ENCODE results near the gene CLPTM1. TPM values are rescaled to one million over a fixed set of nuclear protein-coding genes. Genes with fewer than 3 reads are reported as not detected.

CLPTM1 gene
- total and polyA plus RNA-seq, 2 donors from 2014 or later: 107 to 142 TPM

GRCh38 chr19:45001087-45001739 lies 46.0 kb downstream of the CLPTM1 start, which contains the start of gene RELB:
Gene RELB, plus strand, starts transcription at chr19:45001464. Its CDS starts 116 bp downstream, at chr19:45001580.
- H3K9ac ChIP-seq (ENCODE audit: low read length in 3 of 3): peak within 1 kb of the TSS in 2 of 3 donors; percentile 60 to 91

GRCh38 chr19:45003485-45003884 lies 48.3 kb downstream of the CLPTM1 start:
- no peak for TF ChIP-seq CTCF (IDR thresholded peaks at IDR 0.05; ENCODE audit: borderline replicate concordance, extremely low read depth, insufficient read depth)
- no peaks in the 10 kb centered on the region for H3K9me3 ChIP-seq (ENCODE audit: control insufficient read depth in 2 of 3, insufficient read depth in 1 of 3, low read length in 3 of 3)
- intact Hi-C loops (cut with DNase I): no loop called here
- H3K36me3 ChIP-seq (ENCODE audit: control insufficient read depth in 2 of 3, insufficient read depth in 3 of 3, low read length in 3 of 3): no peaks in the 10 kb centered on the region
- peaks cover 0 to 5% (median 4%) of the 10 kb centered on the region in 3 donors for H3K4me1 ChIP-seq (ENCODE audit: control insufficient read depth in 2 of 3, insufficient read depth in 2 of 3, low read depth in 1 of 3, low read length in 3 of 3)
- H3K27ac ChIP-seq (ENCODE audit: low read depth in 2 of 2, low read length in 2 of 2): no peak overlapping the region
- FAIRE-seq (no peak), DNase-seq (no peak)
- no peak overlapping the region for H3K9ac ChIP-seq (ENCODE audit: low read length in 3 of 3)
- no peak overlapping the region for H3K4me3 ChIP-seq (ENCODE audit: low read length in 3 of 3)
- no peaks in the 10 kb centered on the region for H3K27me3 ChIP-seq (ENCODE audit: control insufficient read depth, insufficient read depth, low read length)

More at GRCh38 chr19:45001087-45001739, 46.0 kb downstream of the CLPTM1 start, which contains the start of gene RELB:
- H3K9me3 ChIP-seq (ENCODE audit: control insufficient read depth in 2 of 3, insufficient read depth in 1 of 3, low read length in 3 of 3): no peaks in the 10 kb centered on the region
- no peaks in the 10 kb centered on the region for H3K27me3 ChIP-seq (ENCODE audit: control insufficient read depth, insufficient read depth, low read length)
- no peak for TF ChIP-seq CTCF (IDR thresholded peaks at IDR 0.05; ENCODE audit: borderline replicate concordance, extremely low read depth, insufficient read depth)
- no peak for FAIRE-seq
- intact Hi-C loops (cut with DNase I): no loop called here
- DNase-seq: peak; percentile 92 to 98 (median 95)
- H3K36me3 ChIP-seq (ENCODE audit: control insufficient read depth in 2 of 3, insufficient read depth in 3 of 3, low read length in 3 of 3): no peaks in the 10 kb centered on the region
- peaks cover 0 to 5% (median 4%) of the 10 kb centered on the region in 3 donors for H3K4me1 ChIP-seq (ENCODE audit: control insufficient read depth in 2 of 3, insufficient read depth in 2 of 3, low read depth in 1 of 3, low read length in 3 of 3)
- peak within 1 kb of the TSS; percentile 62 to 72 (median 68) for H3K4me3 ChIP-seq (ENCODE audit: low read length in 3 of 3)
- H3K27ac ChIP-seq (ENCODE audit: low read depth in 2 of 2, low read length in 2 of 2): peak within 1 kb of the TSS; percentile 98 to 99

GRCh38 chr19:45005787-45006186 lies 50.6 kb downstream of the CLPTM1 start:
- peaks cover 0 to 5% (median 4%) of the 10 kb centered on the region in 3 donors for H3K4me1 ChIP-seq (ENCODE audit: control insufficient read depth in 2 of 3, insufficient read depth in 2 of 3, low read depth in 1 of 3, low read length in 3 of 3)
- no peak overlapping the region for H3K9ac ChIP-seq (ENCODE audit: low read length in 3 of 3)
- TF ChIP-seq CTCF (IDR thresholded peaks at IDR 0.05; ENCODE audit: borderline replicate concordance, extremely low read depth, insufficient read depth): no peak
- intact Hi-C loops (cut with DNase I): no loop called here
- H3K27ac ChIP-seq (ENCODE audit: low read depth in 2 of 2, low read length in 2 of 2): no peak overlapping the region
- H3K9me3 ChIP-seq (ENCODE audit: control insufficient read depth in 2 of 3, insufficient read depth in 1 of 3, low read length in 3 of 3): no peaks in the 10 kb centered on the region
- H3K4me3 ChIP-seq (ENCODE audit: low read length in 3 of 3): no peak overlapping the region
- FAIRE-seq: no peak
- no peaks in the 10 kb centered on the region for H3K36me3 ChIP-seq (ENCODE audit: control insufficient read depth in 2 of 3, insufficient read depth in 3 of 3, low read length in 3 of 3)
- H3K27me3 ChIP-seq (ENCODE audit: control insufficient read depth, insufficient read depth, low read length): no peaks in the 10 kb centered on the region
- no peak for DNase-seq

Measured in kidney (tissue), 14 donors.